ENCODE data around the gene SYNE2. TPM values are rescaled to one million over a fixed set of nuclear protein-coding genes. Genes with fewer than 3 reads are reported as not detected.

SYNE2 gene
- total and polyA plus RNA-seq, 12 donors: 43.6 to 205 (median 103) TPM

- no peak overlapping the region for H3K27ac ChIP-seq
- intact Hi-C loops (cut with DNase I): no loop called here
- peaks cover 0 to 9% (median 0%) of the 10 kb centered on the region in 11 donors for H3K9me3 ChIP-seq
- no peak overlapping the region for H3K4me3 ChIP-seq
- peaks cover 0 to 5% (median 0%) of the 10 kb centered on the region in 9 donors for H3K36me3 ChIP-seq
- no peak for TF ChIP-seq CTCF (IDR thresholded peaks at IDR 0.05)
- WGBS, 2 donors: 93 to 96% methylated on average over 2 of the region's 2 CpGs
- ATAC-seq (no peak), DNase-seq (no peak)
- H3K27me3 ChIP-seq: peaks cover 0 to 66% (median 0%) of the 10 kb centered on the region in 7 donors
- H3K4me1 ChIP-seq: peaks cover 0 to 67% (median 24%) of the 10 kb centered on the region in 9 donors
These were observed 51.9 kb downstream of the SYNE2 start for GRCh38 chr14:63904724-63905123.

- ATAC-seq (no peak), DNase-seq (no peak)
- Histone ChIP-seq H3K4me1 (peaks cover 0 to 61% (median 19%) of the 10 kb centered on the region in 9 donors), H3K36me3 (peaks cover 0 to 12% (median 0%) of the 10 kb centered on the region in 9 donors), H3K27me3 (peaks cover 0 to 68% (median 0%) of the 10 kb centered on the region in 7 donors), H3K4me3 (no peak overlapping the region), H3K27ac (no peak overlapping the region), H3K9me3 (peaks cover 0 to 9% (median 0%) of the 10 kb centered on the region in 11 donors)
- no peak for TF ChIP-seq CTCF (IDR thresholded peaks at IDR 0.05)
- intact Hi-C loops (cut with DNase I): no loop called here
- 87 to 94% methylated on average over 2 of the region's 2 CpGs for WGBS, 2 donors
These were observed 52.6 kb downstream of the SYNE2 start for GRCh38 chr14:63905370-63905769.

GRCh38 chr14:63908667-63909264, 56.0 kb downstream of the SYNE2 start:
- H3K27ac ChIP-seq: peak overlapping the region in 4 of 10 donors; percentile 4 to 31 (median 16)
- peaks cover 0 to 46% (median 18%) of the 10 kb centered on the region in 9 donors for H3K4me1 ChIP-seq
- WGBS, 2 donors: 70 to 79% methylated on average over 4 of the region's 4 CpGs
- ATAC-seq (no peak), DNase-seq (no peak)
- TF ChIP-seq CTCF (IDR thresholded peaks at IDR 0.05): no peak
- H3K36me3 ChIP-seq: peaks cover 0 to 44% (median 0%) of the 10 kb centered on the region in 9 donors
- H3K27me3 ChIP-seq: peaks cover 0 to 64% (median 0%) of the 10 kb centered on the region in 7 donors
- intact Hi-C loops (cut with DNase I): no loop called here
- peak overlapping the region in 5 of 10 donors; percentile 9 to 24 (median 12) for H3K4me3 ChIP-seq
- peaks cover 0 to 9% (median 0%) of the 10 kb centered on the region in 11 donors for H3K9me3 ChIP-seq

GRCh38 chr14:63909984-63910383, 57.2 kb downstream of the SYNE2 start:
- H3K36me3 ChIP-seq: peaks cover 0 to 47% (median 0%) of the 10 kb centered on the region in 9 donors
- no peak for TF ChIP-seq CTCF (IDR thresholded peaks at IDR 0.05)
- intact Hi-C loops (cut with DNase I): loop anchor here in 1 of 10 donors (10.0 kb wide), 1 partner anchor 55 kb away; the partner anchor contains the start of gene SYNE2
- peaks cover 0 to 54% (median 18%) of the 10 kb centered on the region in 9 donors for H3K4me1 ChIP-seq
- H3K27me3 ChIP-seq: peaks cover 0 to 52% (median 0%) of the 10 kb centered on the region in 7 donors
- peak overlapping the region in 1 of 10 donors; percentile 3 for H3K27ac ChIP-seq
- no peak overlapping the region for H3K4me3 ChIP-seq
- H3K9me3 ChIP-seq: peaks cover 0 to 4% (median 0%) of the 10 kb centered on the region in 11 donors
- DNase-seq: no peak
- no peak for ATAC-seq
